Endothelial cell (in vitro differentiated cells): ENCODE data around the gene CDKN1B. TPM values are rescaled to one million over a fixed set of nuclear protein-coding genes. Genes with fewer than 3 reads are reported as not detected.

Experiments
- DNase-seq: peaks from one replicate; pipeline ENCODE4 v3.0.0; 2021; ENCODE audit warnings: low spot score
- H3K27ac Mint-ChIP-seq: one replicate; pipeline ENCODE4 v1.8.0; 2021; ENCODE audit warnings: mixed read lengths, inconsistent platforms; ENCODE audit not compliant: unreplicated experiment
- H3K27me3 Mint-ChIP-seq: one replicate; pipeline ENCODE4 v1.8.0; 2021; ENCODE audit warnings: mild to moderate bottlenecking, moderate library complexity, mixed read lengths, inconsistent platforms; ENCODE audit not compliant: unreplicated experiment
- H3K36me3 Mint-ChIP-seq: one replicate; pipeline ENCODE4 v1.8.0; 2021; ENCODE audit warnings: mild to moderate bottlenecking, low read depth, mixed read lengths, inconsistent platforms; ENCODE audit not compliant: unreplicated experiment
- H3K4me1 Mint-ChIP-seq: one replicate; pipeline ENCODE4 v1.8.0; 2021; ENCODE audit warnings: mild to moderate bottlenecking, mixed read lengths, inconsistent platforms; ENCODE audit not compliant: unreplicated experiment
- H3K4me3 Mint-ChIP-seq: one replicate; pipeline ENCODE4 v1.8.0; 2021; ENCODE audit warnings: mild to moderate bottlenecking, mixed read lengths, inconsistent platforms; ENCODE audit not compliant: unreplicated experiment
- H3K9me3 Mint-ChIP-seq: one replicate; pipeline ENCODE4 v1.8.0; 2021; ENCODE audit warnings: mixed read lengths, inconsistent platforms; ENCODE audit not compliant: unreplicated experiment
- total RNA-seq: library from RNA; stranded (reverse); fragmentation: NEBNext Ultra II Directional; extraction: Animal tissue kit (Norgen Biotek cat#: 25700); gene quantifications from one replicate; pipeline ENCODE4 v1.2.1, GENCODE V29; 2021; ENCODE audit not compliant: unreplicated experiment
- TF ChIP-seq, protein P1 (sequence below): fragments of 200-600 bp; sonication (generic); IDR thresholded peaks from one replicate; pipeline ENCODE4 v1.5.0; 2021; ENCODE audit warnings: antibody characterized with exemption; ENCODE audit not compliant: unreplicated experiment

CDKN1B gene
- total RNA-seq, 1 donor from 2014 or later = 34.6 TPM

DNA sequence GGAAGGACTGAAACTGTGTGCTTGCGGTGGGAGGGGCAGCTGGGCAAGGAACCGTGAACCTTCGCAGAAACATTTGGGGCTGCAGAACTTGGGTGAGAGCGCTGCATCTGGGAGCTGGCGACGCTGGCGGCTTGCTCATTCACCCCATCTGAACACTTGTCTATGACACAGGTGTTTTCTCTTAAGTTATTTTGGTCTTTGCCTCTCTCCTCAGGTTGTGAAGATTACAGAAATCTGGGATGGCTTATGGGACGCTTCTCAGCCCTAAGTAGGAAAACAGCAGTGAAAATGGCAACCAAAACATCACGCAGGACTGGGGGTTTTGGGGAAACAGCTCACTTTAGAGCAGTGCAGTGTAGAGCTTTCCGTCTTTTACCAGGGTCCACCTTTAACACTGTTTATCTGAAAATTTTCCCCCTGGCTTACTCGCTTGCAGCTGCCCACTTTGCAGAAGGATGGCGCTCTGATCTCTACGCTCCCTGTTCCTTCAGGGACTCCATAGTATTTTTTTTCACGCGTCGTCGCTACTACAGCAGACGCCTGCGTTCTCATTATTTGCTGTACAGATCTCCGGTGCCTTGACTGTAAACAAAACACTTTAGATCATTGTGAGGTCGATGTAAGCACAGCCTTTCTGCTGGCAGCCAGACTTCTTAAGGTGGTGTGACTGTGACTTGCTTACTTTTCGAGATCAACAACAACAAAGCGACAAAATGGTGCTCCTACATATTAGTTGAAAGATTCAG is 2.7 kb upstream of the CDKN1B start:
- Mint-ChIP-seq H3K36me3 (peaks cover 12% of the 10 kb centered on the region), H3K4me3 (peak overlapping the region; percentile 78), H3K4me1 (peaks cover 50% of the 10 kb centered on the region), H3K27ac (peak overlapping the region; percentile 44), H3K27me3 (peaks cover 6% of the 10 kb centered on the region), H3K9me3 (no peaks in the 10 kb centered on the region)
- TF ChIP-seq, protein P1, sequence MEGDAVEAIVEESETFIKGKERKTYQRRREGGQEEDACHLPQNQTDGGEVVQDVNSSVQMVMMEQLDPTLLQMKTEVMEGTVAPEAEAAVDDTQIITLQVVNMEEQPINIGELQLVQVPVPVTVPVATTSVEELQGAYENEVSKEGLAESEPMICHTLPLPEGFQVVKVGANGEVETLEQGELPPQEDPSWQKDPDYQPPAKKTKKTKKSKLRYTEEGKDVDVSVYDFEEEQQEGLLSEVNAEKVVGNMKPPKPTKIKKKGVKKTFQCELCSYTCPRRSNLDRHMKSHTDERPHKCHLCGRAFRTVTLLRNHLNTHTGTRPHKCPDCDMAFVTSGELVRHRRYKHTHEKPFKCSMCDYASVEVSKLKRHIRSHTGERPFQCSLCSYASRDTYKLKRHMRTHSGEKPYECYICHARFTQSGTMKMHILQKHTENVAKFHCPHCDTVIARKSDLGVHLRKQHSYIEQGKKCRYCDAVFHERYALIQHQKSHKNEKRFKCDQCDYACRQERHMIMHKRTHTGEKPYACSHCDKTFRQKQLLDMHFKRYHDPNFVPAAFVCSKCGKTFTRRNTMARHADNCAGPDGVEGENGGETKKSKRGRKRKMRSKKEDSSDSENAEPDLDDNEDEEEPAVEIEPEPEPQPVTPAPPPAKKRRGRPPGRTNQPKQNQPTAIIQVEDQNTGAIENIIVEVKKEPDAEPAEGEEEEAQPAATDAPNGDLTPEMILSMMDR = no peak
- DNase-seq = peak; percentile 16

DNA sequence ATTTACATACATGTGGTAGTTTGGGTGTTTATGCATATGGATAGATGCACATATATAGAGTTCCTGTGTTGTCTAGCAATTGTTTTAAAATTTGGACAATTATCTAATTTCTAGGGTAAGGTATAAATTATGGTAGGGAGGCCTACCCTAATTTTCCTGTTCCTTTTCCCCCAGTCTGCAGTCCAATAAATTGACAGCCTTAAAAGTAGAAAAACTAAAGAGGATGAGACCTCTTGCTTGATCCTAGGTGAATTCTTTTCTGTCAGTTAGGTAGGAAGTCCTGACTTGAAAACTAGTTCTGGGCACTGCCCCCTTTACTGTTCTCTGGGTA is 2.1 kb upstream of the CDKN1B start:
- TF ChIP-seq, protein P1 = no peak
- Mint-ChIP-seq H3K27ac (peak overlapping the region; percentile 81), H3K4me1 (peaks cover 52% of the 10 kb centered on the region), H3K4me3 (peak overlapping the region; percentile 80), H3K27me3 (peaks cover 6% of the 10 kb centered on the region), H3K9me3 (no peaks in the 10 kb centered on the region), H3K36me3 (peaks cover 15% of the 10 kb centered on the region)
- no peak for DNase-seq

DNA sequence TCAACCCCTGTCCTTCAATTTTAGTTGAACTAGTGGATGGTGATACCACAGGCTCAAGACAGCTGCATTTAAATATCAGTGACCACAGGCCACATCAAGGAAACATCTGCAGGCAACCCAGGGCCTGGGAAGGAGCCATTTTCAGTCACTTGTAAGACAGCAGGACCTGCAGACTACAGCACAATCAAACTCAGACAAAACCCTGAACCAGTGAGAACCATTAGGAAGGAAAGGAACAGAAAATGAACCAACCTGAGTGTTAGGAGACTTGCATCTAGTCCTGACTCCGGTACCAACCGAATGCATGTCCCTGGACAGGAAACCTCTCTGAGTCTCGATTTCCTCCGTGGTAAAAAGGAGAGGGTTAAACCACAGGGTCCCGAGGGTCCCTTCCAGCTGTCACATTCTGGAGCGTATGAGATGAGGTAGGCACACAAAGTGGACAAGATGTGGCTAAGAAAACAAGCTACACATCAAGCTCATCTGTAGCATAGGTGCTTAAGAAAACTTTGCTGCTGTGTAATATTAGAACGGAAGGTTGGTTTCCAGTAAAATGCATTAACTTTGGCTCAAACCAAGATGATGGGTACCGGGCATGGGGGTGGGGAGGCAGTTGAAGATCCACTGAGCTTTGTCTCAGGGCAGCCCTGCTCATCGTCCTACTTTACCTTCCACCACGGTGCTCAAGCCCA is 1.6 kb upstream of the CDKN1B start:
- Mint-ChIP-seq H3K27ac (peak overlapping the region; percentile 89), H3K36me3 (peaks cover 20% of the 10 kb centered on the region), H3K9me3 (no peaks in the 10 kb centered on the region), H3K27me3 (peaks cover 6% of the 10 kb centered on the region), H3K4me1 (peaks cover 52% of the 10 kb centered on the region), H3K4me3 (peak overlapping the region; percentile 80)
- no peak for DNase-seq
- TF ChIP-seq, protein P1 = no peak

DNA sequence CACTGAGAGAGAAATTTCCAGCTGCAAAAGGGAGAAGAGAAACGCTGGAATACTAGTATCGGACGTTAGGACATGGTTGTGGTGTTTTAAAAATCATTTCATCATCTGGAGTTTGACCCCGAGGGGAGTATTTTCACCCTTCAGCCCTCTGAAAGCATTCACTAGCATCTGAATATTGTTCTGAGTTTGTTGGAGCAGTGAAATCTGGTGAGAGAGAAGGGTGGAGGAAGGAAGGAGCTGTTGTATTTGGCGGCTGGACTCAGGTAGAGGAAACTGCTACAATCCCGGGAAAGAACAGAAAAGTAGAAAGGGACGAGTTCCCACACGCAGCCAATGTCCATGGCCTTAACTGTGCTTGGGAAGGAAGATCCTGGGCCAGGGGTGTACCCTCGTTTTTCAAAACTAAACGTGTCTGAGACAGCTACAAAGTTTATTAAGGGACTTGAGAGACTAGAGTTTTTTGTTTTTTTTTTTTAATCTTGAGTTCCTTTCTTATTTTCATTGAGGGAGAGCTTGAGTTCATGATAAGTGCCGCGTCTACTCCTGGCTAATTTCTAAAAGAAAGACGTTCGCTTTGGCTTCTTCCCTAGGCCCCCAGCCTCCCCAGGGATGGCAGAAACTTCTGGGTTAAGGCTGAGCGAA is 896 bp upstream of the CDKN1B start:
- Mint-ChIP-seq H3K4me1 (peaks cover 56% of the 10 kb centered on the region), H3K9me3 (no peaks in the 10 kb centered on the region), H3K36me3 (peaks cover 27% of the 10 kb centered on the region), H3K27me3 (peaks cover 6% of the 10 kb centered on the region), H3K4me3 (peak overlapping the region; percentile 80), H3K27ac (peak overlapping the region; percentile 89)
- TF ChIP-seq, protein P1 = no peak
- no peak for DNase-seq
